ENCODE data around the gene WDR64.

WDR64 gene

GRCh38 chr1:241837901-241838300, 185.8 kb downstream of the WDR64 start:
- DNase-seq (ENCODE audit: low read depth in 2 of 2): no peak

GRCh38 chr1:241838897-241839296, 186.8 kb downstream of the WDR64 start:
- DNase-seq (ENCODE audit: low read depth in 2 of 2): no peak

DNA sequence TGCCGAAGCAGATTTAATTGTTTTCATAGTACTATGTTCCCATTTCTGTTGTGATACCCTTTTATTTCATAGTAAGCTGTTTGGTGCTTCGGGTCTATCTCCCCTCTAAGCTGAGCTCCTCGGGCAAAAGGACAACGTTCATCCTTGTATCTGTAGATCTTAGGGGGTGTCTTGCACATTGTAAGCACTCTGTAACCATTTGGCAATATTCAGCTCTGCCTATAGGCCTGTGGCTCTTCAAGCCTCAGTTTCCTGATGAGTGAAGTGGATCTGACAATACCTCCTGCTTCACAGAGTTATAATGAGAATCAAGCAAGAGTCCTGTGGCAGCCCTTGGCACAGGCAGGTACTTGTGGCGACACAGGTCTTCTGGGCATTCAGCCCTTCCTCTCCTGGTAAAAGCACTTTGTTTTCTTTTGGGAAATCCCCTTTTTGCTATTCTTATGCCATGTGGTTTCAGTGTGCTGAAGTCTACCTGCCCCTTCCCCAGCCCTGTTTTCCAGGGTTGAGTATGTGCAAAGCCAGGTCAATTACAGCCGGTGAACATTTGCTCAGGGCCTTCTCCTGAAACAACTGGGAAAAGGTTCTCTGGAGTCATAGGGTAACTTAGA, 187.4 kb downstream of the WDR64 start:
- no peak for DNase-seq (ENCODE audit: low read depth in 2 of 2)

DNA sequence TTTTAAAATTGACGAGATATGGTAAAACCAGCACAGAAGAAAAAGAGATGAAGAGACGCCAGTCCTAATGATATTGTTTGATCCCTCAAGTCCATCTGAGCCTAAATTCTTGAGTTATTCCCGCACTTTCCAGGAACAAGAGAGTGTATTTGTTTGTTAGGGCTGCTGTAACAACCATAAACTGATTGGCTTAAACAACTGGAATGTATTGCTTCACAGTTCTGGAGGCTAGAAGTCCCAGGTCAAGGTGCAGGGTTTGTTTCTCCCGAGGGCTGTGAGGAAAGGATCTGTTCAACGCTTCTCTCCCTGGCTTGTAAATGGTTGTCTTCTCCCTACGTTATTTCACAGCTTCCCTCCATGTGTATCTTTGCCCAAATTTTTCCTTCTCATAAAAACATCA, 188.1 kb downstream of the WDR64 start:
- no peak for DNase-seq (ENCODE audit: low read depth in 2 of 2)

- DNase-seq (ENCODE audit: low read depth in 2 of 2): no peak
Observed at GRCh38 chr1:241841691-241842090, 189.6 kb downstream of the WDR64 start.

DNA sequence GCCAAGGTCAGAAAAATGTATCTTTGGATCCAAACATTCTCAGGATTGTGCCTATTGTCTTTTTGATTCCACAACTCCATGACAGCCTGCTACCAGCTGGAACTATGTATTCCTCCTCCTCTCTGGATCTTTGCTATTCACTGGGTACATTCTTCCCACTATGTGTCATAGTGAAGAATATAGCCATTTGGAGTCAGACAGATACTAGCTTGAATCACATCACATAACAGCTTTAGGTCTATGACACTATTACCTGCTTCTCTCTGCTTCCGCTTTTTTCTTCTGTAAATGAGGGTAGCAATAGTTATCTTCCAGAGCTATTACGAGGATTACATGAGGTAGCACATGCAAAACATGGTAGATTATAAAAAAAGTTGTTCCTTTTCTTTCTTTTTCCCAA, 190.5 kb downstream of the WDR64 start:
- DNase-seq (ENCODE audit: low read depth in 2 of 2): no peak

DNA sequence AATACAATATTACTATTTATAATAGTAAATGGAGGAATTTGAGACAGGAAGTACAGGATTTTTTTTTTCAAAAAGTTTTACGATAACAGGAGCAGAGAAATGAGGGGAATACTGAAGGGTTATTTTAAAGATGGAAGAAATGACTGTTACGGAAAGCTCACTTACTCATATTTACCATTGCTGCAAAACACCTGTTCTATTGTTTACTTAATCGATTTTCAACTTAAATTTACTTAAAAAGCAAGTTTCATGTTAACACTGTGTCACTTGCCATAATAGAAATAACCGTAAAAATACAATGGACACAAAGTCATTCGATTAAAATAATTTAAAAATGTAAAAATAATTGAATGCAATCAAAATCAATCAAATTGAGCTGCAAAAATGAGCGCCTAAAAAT, 192.5 kb downstream of the WDR64 start:
- DNase-seq (ENCODE audit: low read depth in 2 of 2): no peak

DNA sequence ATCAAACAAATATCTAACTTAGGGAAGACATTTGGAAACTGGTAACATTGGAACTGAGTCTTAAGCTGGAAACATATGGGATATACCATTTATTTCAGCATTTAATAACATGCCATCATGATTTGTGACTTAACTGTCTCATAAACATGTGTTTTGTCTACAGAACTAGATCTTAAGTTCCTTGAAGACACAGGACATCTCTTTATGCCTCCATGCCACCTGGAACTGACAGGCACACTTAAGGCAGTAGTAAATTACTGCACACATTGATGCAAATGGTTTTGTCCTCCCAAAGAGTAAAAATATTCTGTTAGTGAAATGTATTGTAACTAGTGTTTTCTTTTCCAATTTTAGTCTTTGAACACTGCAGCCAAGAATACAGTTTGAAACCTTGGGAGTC, 194.3 kb downstream of the WDR64 start:
- no peak for DNase-seq (ENCODE audit: low read depth in 2 of 2)

GRCh38 chr1:241846862-241847539, 194.9 kb downstream of the WDR64 start:
- DNase-seq (ENCODE audit: low read depth in 2 of 2): no peak

- no peak for DNase-seq (ENCODE audit: low read depth in 2 of 2)
Observed at GRCh38 chr1:241847540-241847795, 195.4 kb downstream of the WDR64 start.

- peak; percentile 75 to 82 for DNase-seq (ENCODE audit: low read depth in 2 of 2)
Observed at GRCh38 chr1:241847796-241848685, 196.0 kb downstream of the WDR64 start, which contains the start of gene EXO1. EXO1 (plus strand) TSS chr1:241848204; CDS start chr1:241850426, 2,222 bp downstream.

DNA sequence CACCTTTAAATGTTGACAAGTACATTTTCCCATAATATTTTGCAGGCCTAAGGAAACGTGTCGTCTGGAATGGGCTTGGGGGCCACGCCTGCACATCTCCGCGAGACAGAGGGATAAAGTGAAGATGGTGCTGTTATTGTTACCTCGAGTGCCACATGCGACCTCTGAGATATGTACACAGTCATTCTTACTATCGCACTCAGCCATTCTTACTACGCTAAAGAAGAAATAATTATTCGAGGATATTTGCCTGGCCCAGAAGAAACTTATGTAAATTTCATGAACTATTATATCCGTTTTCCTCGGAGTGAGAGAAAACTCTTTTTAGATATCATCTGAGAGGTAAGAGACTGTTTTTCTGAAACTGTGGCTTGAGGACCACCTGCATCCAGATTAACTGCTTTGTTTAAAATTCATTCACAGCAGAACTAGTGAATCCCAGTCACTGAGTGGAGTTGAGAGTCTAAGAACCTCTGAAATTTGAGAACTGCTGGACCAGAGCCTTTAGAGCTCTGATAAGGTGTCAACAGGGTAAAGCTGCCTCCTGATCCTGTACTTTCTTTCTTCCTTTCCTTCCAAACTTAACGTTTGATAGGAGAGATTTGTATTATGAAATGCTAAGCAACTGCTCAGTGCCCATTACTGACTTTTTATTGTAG, 196.7 kb downstream of the WDR64 start:
- DNase-seq (ENCODE audit: low read depth in 2 of 2): no peak

DNA sequence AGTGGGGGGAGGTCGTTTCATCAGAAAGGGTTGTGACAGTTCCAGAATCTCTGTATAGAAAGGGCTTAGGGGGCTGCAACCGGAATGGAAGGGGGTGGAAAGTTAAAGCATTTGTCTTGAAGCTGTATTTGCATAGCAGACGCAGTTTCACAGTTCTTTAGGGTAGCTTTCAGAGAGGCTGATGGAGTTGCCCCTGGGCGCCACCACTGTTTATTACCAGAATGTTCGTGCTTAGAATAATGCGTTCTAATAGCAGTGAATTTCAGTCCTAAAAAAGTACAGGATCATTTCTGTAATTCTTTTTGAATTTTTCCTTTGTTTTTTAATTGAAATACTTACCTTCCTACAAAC, 197.2 kb downstream of the WDR64 start:
- DNase-seq (ENCODE audit: low read depth in 2 of 2): no peak
